Measurements from ENCODE around the gene LCE3A.

DNA sequence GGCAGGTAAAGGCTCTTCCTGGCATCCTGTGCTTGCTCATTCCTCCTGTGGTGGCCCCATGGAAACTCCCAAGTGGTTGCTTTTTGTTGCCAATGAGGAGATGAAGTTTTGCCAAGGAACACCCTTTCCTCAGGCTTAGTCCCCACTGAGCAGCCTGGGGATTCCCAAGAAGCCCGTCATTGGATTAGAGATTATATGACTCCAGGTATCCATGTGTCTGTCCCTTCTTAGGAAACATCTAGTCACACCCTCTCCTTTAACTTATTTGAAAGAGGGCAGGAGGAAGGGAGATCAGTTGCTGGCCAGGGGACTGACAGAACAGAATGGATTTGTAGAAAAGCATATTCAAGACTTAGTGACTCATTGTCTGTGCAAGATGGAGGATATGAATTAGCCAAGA is 3.8 kb upstream of the LCE3A start:
- TF ChIP-seq CTCF (IDR thresholded peaks at IDR 0.05 in 2 of 3, conservative IDR thresholded peaks at IDR 0.05 in 1 of 3; ENCODE audit: borderline replicate concordance in 1 of 3, insufficient read depth in 1 of 3, low read depth in 2 of 3, low read length in 2 of 3) (no peak), POLR2AphosphoS5 (IDR thresholded peaks at IDR 0.05; ENCODE audit: low read depth, low read length) (no peak), REST (IDR thresholded peaks at IDR 0.05; ENCODE audit: low read depth) (no peak), YY1 (IDR thresholded peaks at IDR 0.05; ENCODE audit: extremely low read depth, insufficient replicate concordance, low read depth, low read length) (no peak), EZH2 (IDR thresholded peaks at IDR 0.05) (no peak), EZH2phosphoT487 (IDR thresholded peaks at IDR 0.05; ENCODE audit: borderline replicate concordance) (no peak), POLR2A (IDR thresholded peaks at IDR 0.05; ENCODE audit: borderline replicate concordance, extremely low read depth, insufficient read depth, insufficient read length) (no peak), ZBTB33 (IDR thresholded peaks at IDR 0.05; ENCODE audit: extremely low read depth, insufficient replicate concordance, low read length) (no peak), ZNF274 (IDR thresholded peaks at IDR 0.05; ENCODE audit: low read depth, low read length) (no peak), MAX (IDR thresholded peaks at IDR 0.05) (no peak), CBX3 (IDR thresholded peaks at IDR 0.05; ENCODE audit: low read depth) (no peak)

All from HCT116 (cell line).